Choroid plexus epithelial cell (primary cell): ENCODE results near the gene FOXJ2.
"Not testable (repeated sequence)": the region's sequence is repeated elsewhere in the genome, so short reads cannot be mapped to it uniquely, and the experiment has no call there.

ENCODE experiments used
- DNase-seq: peaks from one replicate; pipeline ENCODE4 v3.0.0-alpha.2; 2010; ENCODE audit warnings: low read depth
- H3K4me3 ChIP-seq: 2 replicates; pipeline ENCODE4 v1.5.1; 2011; ENCODE audit warnings: low read depth, mild to moderate bottlenecking, control low read depth, low read length, moderate library complexity
- TF ChIP-seq, protein P1 (sequence below): conservative IDR thresholded peaks from 2 replicates; pipeline ENCODE4 v1.5.1; 2011; ENCODE audit warnings: low read depth, mild to moderate bottlenecking, control low read depth, inconsistent platforms, low read length, moderate library complexity

FOXJ2 gene

DNA sequence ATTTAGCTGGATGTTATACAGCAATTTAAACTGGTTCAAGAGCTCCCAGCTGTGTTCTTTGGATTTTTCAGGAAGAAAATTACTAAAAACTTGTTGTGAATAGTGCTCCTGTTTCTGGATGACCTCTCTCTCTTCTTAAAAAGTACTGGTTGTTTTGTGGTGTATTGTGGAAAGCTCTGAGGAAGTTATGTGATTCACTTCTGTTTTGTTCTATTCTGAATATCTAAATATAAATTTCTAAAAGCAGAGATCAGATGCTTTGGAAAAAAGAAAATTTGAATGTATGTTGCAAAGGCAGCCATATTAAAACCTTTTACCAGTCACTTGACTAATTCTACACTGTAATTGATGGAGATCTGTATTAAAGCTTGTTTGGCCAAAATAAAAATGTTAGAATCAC lies 37.1 kb downstream of the FOXJ2 start:
- no peak for DNase-seq
- TF ChIP-seq, protein P1, sequence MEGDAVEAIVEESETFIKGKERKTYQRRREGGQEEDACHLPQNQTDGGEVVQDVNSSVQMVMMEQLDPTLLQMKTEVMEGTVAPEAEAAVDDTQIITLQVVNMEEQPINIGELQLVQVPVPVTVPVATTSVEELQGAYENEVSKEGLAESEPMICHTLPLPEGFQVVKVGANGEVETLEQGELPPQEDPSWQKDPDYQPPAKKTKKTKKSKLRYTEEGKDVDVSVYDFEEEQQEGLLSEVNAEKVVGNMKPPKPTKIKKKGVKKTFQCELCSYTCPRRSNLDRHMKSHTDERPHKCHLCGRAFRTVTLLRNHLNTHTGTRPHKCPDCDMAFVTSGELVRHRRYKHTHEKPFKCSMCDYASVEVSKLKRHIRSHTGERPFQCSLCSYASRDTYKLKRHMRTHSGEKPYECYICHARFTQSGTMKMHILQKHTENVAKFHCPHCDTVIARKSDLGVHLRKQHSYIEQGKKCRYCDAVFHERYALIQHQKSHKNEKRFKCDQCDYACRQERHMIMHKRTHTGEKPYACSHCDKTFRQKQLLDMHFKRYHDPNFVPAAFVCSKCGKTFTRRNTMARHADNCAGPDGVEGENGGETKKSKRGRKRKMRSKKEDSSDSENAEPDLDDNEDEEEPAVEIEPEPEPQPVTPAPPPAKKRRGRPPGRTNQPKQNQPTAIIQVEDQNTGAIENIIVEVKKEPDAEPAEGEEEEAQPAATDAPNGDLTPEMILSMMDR = no peak
- H3K4me3 ChIP-seq = no peak overlapping the region

DNA sequence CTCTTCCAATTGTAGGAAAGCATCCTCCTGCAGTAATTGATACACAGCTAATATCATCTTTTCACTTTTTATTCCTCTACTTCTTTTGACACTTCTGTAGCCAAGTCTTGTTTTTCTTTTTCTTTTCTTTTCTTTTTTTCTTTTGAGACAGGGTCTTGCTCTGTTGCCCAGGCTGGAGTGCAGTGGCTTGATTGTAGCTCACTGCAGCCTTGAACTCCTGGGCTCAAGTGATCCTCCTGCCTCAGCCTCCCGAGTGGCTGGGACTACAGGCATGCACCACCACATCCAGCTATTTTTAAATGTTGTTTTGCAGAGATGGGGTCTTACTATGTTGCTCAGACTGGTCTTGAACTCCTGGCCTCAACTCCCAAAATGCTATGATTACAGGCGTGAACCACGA lies 39.3 kb downstream of the FOXJ2 start:
- DNase-seq, H3K4me3 ChIP-seq: not testable (repeated sequence)

DNA sequence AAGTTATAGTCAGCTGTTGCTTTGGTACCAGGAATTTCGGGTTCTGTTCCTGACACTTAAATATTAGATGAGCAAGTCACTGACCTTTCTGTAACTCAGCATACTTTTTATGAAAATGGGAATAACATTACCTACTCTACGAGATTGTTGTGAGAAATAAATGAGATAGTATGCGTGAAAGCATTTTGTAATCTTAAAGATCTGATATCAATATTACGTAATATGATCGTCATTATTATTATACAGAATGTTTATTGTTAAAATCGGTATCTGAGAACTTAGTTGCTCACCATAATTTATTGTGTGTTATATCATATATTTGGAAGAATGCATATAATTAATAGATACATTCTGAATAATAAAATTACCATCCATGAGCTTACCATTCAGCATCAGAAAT lies 43.4 kb downstream of the FOXJ2 start:
- H3K4me3 ChIP-seq = no peak overlapping the region
- TF ChIP-seq, protein P1 = no peak
- no peak for DNase-seq

- TF ChIP-seq, protein P1 = no peak
- no peak overlapping the region for H3K4me3 ChIP-seq
- no peak for DNase-seq
Observed at GRCh38 chr12:8076366-8076765, 43.9 kb downstream of the FOXJ2 start.

DNA sequence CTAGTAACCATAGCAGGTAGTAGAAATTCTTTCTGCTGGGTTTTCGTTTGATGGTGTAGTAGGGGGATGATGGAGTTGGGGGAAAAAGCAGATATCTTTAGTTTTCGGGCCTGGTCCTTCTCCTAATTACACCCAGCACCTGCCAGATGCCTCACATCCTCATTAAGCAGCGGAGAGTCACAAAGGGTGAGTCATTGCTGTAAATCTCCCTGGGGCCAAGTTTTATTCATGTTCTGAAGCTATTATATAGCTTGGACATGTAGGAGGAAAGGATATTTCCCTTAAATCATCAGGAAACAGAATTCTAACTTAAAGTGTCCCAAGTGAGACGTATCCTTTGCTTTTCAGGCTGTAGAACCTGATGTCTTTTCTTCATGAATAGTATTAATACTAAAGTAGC lies 44.7 kb downstream of the FOXJ2 start:
- no peak for DNase-seq
- no peak overlapping the region for H3K4me3 ChIP-seq
- TF ChIP-seq, protein P1 = no peak

DNA sequence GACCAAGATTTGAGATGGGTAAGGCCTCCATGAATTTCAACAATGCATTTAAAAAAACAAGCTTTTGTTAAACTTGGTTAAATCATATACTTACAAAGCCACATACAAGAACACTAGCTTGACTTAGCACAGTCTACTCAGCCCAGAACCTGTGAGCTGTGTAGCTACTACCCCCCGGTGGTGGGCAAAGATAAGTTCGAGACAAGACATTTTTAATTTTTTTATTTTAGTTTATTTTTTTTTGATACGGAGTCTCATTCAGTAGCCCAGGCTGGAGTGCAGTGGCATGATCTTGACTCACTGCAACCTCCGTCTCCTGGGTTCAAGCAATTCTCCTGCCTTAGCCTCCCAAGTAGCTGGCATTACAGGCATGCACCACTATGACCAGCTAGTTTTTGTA lies 45.9 kb downstream of the FOXJ2 start:
- no peak overlapping the region for H3K4me3 ChIP-seq

GRCh38 chr12:8078916-8079315 lies 46.4 kb downstream of the FOXJ2 start:
- H3K4me3 ChIP-seq = no peak overlapping the region
- DNase-seq = no peak
- TF ChIP-seq, protein P1 = no peak

More for the DNA sequence above, 45.9 kb downstream of the FOXJ2 start:
- TF ChIP-seq, protein P1 = peak; percentile 78
- peak; percentile 94 for DNase-seq

GRCh38 chr12:8080120-8080519 lies 47.6 kb downstream of the FOXJ2 start:
- TF ChIP-seq, protein P1 = no peak
- no peak overlapping the region for H3K4me3 ChIP-seq

More at GRCh38 chr12:8080120-8080519, 47.6 kb downstream of the FOXJ2 start:
- no peak for DNase-seq
